Tibial nerve (tissue), 3 donors: ENCODE data around the gene PLCH2.

Experiments
- POLR2A ChIP-seq, 2 donors: fragments of 450-650 bp; IDR thresholded peaks; one replicate each; pipeline ENCODE4 v1.6.1; 2017; ENCODE audit warnings: antibody characterized with exemption in 2 of 2, mild to moderate bottlenecking in 2 of 2, moderate library complexity in 2 of 2
- TF ChIP-seq, protein P1 (sequence below), 5 experiments: fragments of 200-600 bp in 3 of 5; fragments of 450-650 bp in 2 of 5; sonication (generic) in 3 of 5; IDR thresholded peaks; one replicate each; pipeline ENCODE4 v1.5.1; 2016 to 2019; ENCODE audit warnings: antibody characterized with exemption in 5 of 5, mild to moderate bottlenecking in 3 of 5, moderate library complexity in 2 of 5

GRCh38 chr1:2534315-2534686 is 58.2 kb downstream of the PLCH2 start:
- no peak for TF ChIP-seq POLR2A (IDR thresholded peaks at IDR 0.05)
- TF ChIP-seq, protein P1, sequence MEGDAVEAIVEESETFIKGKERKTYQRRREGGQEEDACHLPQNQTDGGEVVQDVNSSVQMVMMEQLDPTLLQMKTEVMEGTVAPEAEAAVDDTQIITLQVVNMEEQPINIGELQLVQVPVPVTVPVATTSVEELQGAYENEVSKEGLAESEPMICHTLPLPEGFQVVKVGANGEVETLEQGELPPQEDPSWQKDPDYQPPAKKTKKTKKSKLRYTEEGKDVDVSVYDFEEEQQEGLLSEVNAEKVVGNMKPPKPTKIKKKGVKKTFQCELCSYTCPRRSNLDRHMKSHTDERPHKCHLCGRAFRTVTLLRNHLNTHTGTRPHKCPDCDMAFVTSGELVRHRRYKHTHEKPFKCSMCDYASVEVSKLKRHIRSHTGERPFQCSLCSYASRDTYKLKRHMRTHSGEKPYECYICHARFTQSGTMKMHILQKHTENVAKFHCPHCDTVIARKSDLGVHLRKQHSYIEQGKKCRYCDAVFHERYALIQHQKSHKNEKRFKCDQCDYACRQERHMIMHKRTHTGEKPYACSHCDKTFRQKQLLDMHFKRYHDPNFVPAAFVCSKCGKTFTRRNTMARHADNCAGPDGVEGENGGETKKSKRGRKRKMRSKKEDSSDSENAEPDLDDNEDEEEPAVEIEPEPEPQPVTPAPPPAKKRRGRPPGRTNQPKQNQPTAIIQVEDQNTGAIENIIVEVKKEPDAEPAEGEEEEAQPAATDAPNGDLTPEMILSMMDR (IDR thresholded peaks at IDR 0.05), result no peak
